EL (cell line): ENCODE measurements around the gene KRABD2.
"Not testable (repeated sequence)": the region's sequence is repeated elsewhere in the genome, so short reads cannot be mapped to it uniquely, and the experiment has no call there.

Experiments
- DNase-seq: peaks from one replicate; pipeline ENCODE4 v3.0.0-alpha.2; 2016

Gene KRABD2

GRCh38 chr17:8392274-8392673, 15.8 kb upstream of the KRABD2 start:
- no peak for DNase-seq

GRCh38 chr17:8391711-8392110, 15.2 kb upstream of the KRABD2 start:
- DNase-seq = peak; percentile 81

- no peak for DNase-seq
Measured at GRCh38 chr17:8387914-8388651, 11.6 kb upstream of the KRABD2 start.

- DNase-seq = no peak
Measured at GRCh38 chr17:8386841-8387240, 10.3 kb upstream of the KRABD2 start.

- DNase-seq = peak; percentile 98
Measured at GRCh38 chr17:8384801-8385378, 8.4 kb upstream of the KRABD2 start.

- DNase-seq = peak; percentile 99
Measured at GRCh38 chr17:8383143-8383822, 6.8 kb upstream of the KRABD2 start, which contains the start of gene RPL26. Gene RPL26, minus strand, starts transcription at chr17:8383193. Its CDS starts 883 bp downstream, at chr17:8382310.

GRCh38 chr17:8382880-8383142, 6.3 kb upstream of the KRABD2 start:
- no peak for DNase-seq

GRCh38 chr17:8382052-8382879, 5.8 kb upstream of the KRABD2 start:
- DNase-seq = no peak

GRCh38 chr17:8380049-8380448, 3.5 kb upstream of the KRABD2 start:
- DNase-seq = no peak

- DNase-seq = not testable (repeated sequence)
Measured at GRCh38 chr17:8378117-8378516, 1.6 kb upstream of the KRABD2 start.

GRCh38 chr17:8377422-8377821, 918 bp upstream of the KRABD2 start:
- no peak for DNase-seq

- DNase-seq = no peak
Measured at GRCh38 chr17:8375738-8376259, 705 bp downstream of the KRABD2 start.

GRCh38 chr17:8373856-8374255, 2.6 kb downstream of the KRABD2 start:
- DNase-seq = not testable (repeated sequence)

- DNase-seq = no peak
Measured at GRCh38 chr17:8372422-8372821, 4.1 kb downstream of the KRABD2 start.

GRCh38 chr17:8371786-8372185, 4.7 kb downstream of the KRABD2 start:
- no peak for DNase-seq

- DNase-seq = no peak
Measured at GRCh38 chr17:8369944-8370343, 6.6 kb downstream of the KRABD2 start.

GRCh38 chr17:8368193-8368592, 8.3 kb downstream of the KRABD2 start:
- no peak for DNase-seq

GRCh38 chr17:8366231-8366630, 10.3 kb downstream of the KRABD2 start:
- DNase-seq = peak; percentile 87

- DNase-seq = peak; percentile 45
Measured at GRCh38 chr17:8365143-8365542, 11.4 kb downstream of the KRABD2 start.

- DNase-seq = peak; percentile 48
Measured at GRCh38 chr17:8362651-8363332, 13.7 kb downstream of the KRABD2 start.

- DNase-seq = no peak
Measured at GRCh38 chr17:8360751-8361150, 15.8 kb downstream of the KRABD2 start.

- DNase-seq = no peak
Measured at GRCh38 chr17:8360260-8360659, 16.2 kb downstream of the KRABD2 start.

- peak; percentile 83 for DNase-seq
Measured at GRCh38 chr17:8359769-8360168, 16.7 kb downstream of the KRABD2 start.
